Measurements from ENCODE around the gene NLGN1. TPM values are rescaled to one million over a fixed set of nuclear protein-coding genes. Genes with fewer than 3 reads are reported as not detected.

NLGN1 gene
- total RNA-seq, 4 donors from 2014 or later: 2.2 to 5.8 (median 3.0) TPM

DNA sequence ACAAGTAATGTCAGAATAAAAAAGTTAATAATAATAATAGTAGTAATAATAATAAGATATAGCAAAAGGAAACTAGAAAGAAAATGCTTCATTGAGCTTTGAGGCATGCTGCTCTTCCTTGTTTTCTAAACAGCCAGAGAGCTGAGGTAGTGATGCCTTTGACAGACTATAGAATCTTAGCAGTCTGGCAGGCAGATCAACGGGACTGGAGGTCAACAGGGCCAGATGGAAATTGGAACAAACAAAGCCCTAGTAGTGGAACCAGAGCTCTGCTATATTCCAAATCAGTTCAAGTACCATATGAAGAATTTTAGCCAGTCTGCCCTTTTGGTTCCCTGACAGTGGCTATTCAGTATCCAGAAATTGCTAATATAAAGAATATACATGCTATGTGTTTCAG lies 278.6 kb downstream of the NLGN1 start:
- Histone ChIP-seq H3K4me3 (no peak overlapping the region), H3K27me3 (no peaks in the 10 kb centered on the region), H3K27ac (no peak overlapping the region), H3K9me3 (no peaks in the 10 kb centered on the region), H3K4me1 (no peaks in the 10 kb centered on the region), H3K36me3 (no peaks in the 10 kb centered on the region)
- no peak for DNase-seq (ENCODE audit: low spot score in 2 of 2)
- TF ChIP-seq, protein P1, sequence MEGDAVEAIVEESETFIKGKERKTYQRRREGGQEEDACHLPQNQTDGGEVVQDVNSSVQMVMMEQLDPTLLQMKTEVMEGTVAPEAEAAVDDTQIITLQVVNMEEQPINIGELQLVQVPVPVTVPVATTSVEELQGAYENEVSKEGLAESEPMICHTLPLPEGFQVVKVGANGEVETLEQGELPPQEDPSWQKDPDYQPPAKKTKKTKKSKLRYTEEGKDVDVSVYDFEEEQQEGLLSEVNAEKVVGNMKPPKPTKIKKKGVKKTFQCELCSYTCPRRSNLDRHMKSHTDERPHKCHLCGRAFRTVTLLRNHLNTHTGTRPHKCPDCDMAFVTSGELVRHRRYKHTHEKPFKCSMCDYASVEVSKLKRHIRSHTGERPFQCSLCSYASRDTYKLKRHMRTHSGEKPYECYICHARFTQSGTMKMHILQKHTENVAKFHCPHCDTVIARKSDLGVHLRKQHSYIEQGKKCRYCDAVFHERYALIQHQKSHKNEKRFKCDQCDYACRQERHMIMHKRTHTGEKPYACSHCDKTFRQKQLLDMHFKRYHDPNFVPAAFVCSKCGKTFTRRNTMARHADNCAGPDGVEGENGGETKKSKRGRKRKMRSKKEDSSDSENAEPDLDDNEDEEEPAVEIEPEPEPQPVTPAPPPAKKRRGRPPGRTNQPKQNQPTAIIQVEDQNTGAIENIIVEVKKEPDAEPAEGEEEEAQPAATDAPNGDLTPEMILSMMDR (IDR thresholded peaks at IDR 0.05): no peak
- TF ChIP-seq POLR2AphosphoS5 (IDR thresholded peaks at IDR 0.05) (no peak), EP300 (IDR thresholded peaks at IDR 0.05) (no peak), POLR2A (IDR thresholded peaks at IDR 0.05) (no peak)
- WGBS: 46% methylated on average over 1 of the region's 1 CpG

DNA sequence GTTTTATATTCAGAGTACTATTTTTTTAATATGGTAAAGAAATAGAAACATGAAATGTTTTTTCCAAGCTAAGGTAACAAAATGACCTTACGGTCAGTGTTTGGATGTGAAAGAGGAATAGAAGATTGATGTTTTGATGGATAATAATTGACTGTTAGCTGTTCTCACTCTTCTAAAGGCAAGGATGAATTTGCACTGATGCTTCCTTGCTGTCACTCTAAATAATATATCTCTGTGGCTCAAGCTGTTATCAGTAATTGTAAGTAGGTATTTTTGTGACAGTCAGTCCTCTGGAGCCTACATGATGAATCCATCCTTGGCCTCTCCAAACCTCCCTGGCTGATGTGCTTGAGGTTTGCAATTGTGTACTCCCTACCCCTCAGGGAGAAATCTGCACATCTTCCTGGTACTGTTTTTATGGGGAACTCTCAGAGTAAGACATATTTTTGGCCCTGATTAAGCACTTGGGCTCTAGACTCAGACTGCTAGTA lies 283.7 kb downstream of the NLGN1 start:
- no peak overlapping the region for H3K27ac ChIP-seq
- H3K27me3 ChIP-seq: no peaks in the 10 kb centered on the region
- H3K9me3 ChIP-seq: no peaks in the 10 kb centered on the region
- no peak for DNase-seq (ENCODE audit: low spot score in 2 of 2)
- no peaks in the 10 kb centered on the region for H3K36me3 ChIP-seq
- 98% methylated on average over 1 of the region's 1 CpG for WGBS
- H3K4me1 ChIP-seq: no peaks in the 10 kb centered on the region
- TF ChIP-seq EP300 (IDR thresholded peaks at IDR 0.05) (no peak), POLR2A (IDR thresholded peaks at IDR 0.05) (no peak), POLR2AphosphoS5 (IDR thresholded peaks at IDR 0.05) (no peak)
- TF ChIP-seq, protein P1 (IDR thresholded peaks at IDR 0.05): no peak
- H3K4me3 ChIP-seq: no peak overlapping the region

DNA sequence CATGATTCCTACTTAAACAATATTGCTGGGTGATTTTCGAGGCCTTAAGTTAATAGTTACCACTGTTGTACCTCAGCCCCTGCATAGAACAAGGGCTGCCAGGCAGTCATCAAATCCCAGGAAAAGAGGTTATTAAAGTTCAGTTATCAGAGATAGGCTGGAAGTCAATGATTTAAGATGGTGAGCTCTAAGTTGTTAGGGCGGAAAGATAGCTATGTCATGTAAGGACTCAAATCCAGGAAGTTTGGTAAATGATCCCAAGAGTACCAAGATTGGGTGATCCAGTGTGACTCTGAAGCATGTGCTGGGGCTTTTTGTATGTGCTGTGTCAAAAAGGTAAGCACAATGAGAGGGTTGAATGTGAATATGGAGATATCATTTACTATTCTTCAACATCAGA lies 287.9 kb downstream of the NLGN1 start:
- WGBS: 90% methylated on average over 2 of the region's 2 CpGs
- no peak for DNase-seq (ENCODE audit: low spot score in 2 of 2)
- H3K27me3 ChIP-seq: no peaks in the 10 kb centered on the region
- no peaks in the 10 kb centered on the region for H3K36me3 ChIP-seq
- H3K9me3 ChIP-seq: no peaks in the 10 kb centered on the region
- no peak overlapping the region for H3K4me3 ChIP-seq
- no peak for TF ChIP-seq EP300 (IDR thresholded peaks at IDR 0.05)
- TF ChIP-seq, protein P1 (IDR thresholded peaks at IDR 0.05): no peak
- no peak for TF ChIP-seq POLR2AphosphoS5 (IDR thresholded peaks at IDR 0.05)
- H3K4me1 ChIP-seq: no peaks in the 10 kb centered on the region
- no peak overlapping the region for H3K27ac ChIP-seq

DNA sequence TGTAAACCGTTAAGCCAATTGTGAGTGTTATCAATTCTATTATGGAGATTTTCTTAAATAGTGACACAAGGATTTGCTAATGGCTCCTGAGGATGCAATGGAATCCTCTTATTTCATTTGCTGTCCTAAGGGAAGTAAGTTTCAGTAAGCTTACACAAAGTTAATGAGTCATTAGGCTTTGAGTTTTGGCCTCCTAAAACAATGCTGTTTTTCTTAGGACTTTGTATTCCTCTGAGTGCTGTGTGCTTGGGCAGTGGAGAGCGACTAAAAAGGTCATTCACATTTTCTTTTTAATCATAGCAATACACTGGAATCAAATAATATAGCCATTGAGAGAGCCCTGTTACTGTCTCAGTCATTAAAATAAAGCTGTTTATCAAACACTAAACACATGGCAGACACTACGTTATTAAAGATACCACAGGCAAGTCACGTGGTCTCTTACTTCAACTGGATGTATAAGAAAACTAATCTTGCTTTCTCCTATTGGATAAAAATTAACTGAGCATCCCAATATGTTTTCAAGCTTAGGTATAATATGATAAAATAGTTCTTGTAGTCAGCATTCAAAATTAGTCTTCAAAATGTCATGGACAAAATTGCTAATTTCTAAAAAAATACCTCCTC lies 290.8 kb downstream of the NLGN1 start:
- H3K4me1 ChIP-seq: peaks cover 3% of the 10 kb centered on the region
- WGBS: 86% methylated on average over 4 of the region's 4 CpGs
- H3K36me3 ChIP-seq: no peaks in the 10 kb centered on the region
- H3K27ac ChIP-seq: no peak overlapping the region
- no peaks in the 10 kb centered on the region for H3K9me3 ChIP-seq
- no peaks in the 10 kb centered on the region for H3K27me3 ChIP-seq
- no peak for DNase-seq (ENCODE audit: low spot score in 2 of 2)
- TF ChIP-seq POLR2AphosphoS5 (IDR thresholded peaks at IDR 0.05) (no peak), POLR2A (IDR thresholded peaks at IDR 0.05) (no peak), EP300 (IDR thresholded peaks at IDR 0.05) (no peak)
- TF ChIP-seq, protein P1 (IDR thresholded peaks at IDR 0.05): no peak
- no peak overlapping the region for H3K4me3 ChIP-seq

DNA sequence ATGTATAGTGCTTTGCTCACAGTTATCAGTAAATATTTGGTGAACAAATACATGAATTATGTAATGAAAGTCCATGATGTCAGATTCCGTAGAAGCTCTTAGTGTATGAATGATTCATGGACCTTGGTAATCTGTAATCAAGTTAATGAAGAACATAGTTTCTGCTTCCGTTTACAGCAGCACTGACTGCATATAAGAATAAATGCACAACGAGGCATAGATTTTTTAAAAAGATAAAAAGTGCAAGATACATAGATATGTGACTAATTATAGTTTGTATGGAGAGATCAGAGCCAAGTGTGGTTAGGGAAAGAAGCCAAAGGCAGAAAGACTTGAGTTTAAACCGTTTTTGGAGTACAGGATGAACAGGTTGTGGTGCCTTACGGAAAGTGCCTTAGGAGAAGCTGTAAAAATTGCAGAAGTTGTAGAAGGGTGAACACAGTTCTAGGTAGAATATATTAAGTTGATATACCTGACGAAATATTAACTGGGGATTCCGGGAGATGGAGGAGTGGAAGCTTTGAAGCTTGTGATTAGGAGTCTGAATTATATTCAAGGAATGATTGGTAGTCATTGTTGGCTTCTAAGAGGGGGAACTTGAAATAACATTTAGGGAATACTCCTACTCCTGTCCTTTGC lies 293.1 kb downstream of the NLGN1 start:
- no peak for DNase-seq (ENCODE audit: low spot score in 2 of 2)
- H3K27me3 ChIP-seq: no peaks in the 10 kb centered on the region
- no peaks in the 10 kb centered on the region for H3K36me3 ChIP-seq
- H3K4me3 ChIP-seq: no peak overlapping the region
- H3K9me3 ChIP-seq: no peaks in the 10 kb centered on the region
- 45% methylated on average over 7 of the region's 7 CpGs for WGBS
- TF ChIP-seq POLR2AphosphoS5 (IDR thresholded peaks at IDR 0.05): no peak
- no peak for TF ChIP-seq EP300 (IDR thresholded peaks at IDR 0.05)
- TF ChIP-seq, protein P1 (IDR thresholded peaks at IDR 0.05): no peak
- no peak for TF ChIP-seq POLR2A (IDR thresholded peaks at IDR 0.05)
- no peak overlapping the region for H3K27ac ChIP-seq
- peaks cover 3% of the 10 kb centered on the region for H3K4me1 ChIP-seq

Measured in suprapubic skin (tissue), 4 donors.